WERI-Rb-1 (cell line): Measurements from ENCODE around the gene GAB4.

Experiments used
- DNase-seq: peaks from one replicate; pipeline ENCODE4 v3.0.0-alpha.2; 2020
- H3K27ac ChIP-seq: fragments of 250-450 bp; sonication (Bioruptor Pico); 2 replicates; pipeline ENCODE4 v1.5.1; 2020; ENCODE audit warnings: mild to moderate bottlenecking, moderate library complexity
- H3K27me3 ChIP-seq: fragments of 250-450 bp; sonication (Bioruptor Pico); 2 replicates; pipeline ENCODE4 v1.5.1; 2021; ENCODE audit warnings: mild to moderate bottlenecking, low read depth, moderate library complexity; ENCODE audit not compliant: insufficient read depth, severe bottlenecking
- H3K36me3 ChIP-seq: fragments of 250-450 bp; sonication (Bioruptor Pico); 2 replicates; pipeline ENCODE4 v1.5.1; 2020; ENCODE audit warnings: mild to moderate bottlenecking, moderate library complexity
- H3K4me3 ChIP-seq: 2 replicates; pipeline ENCODE4 v1.5.1; 2011; ENCODE audit warnings: low read depth, mild to moderate bottlenecking, control low read depth, low read length
- H3K9me3 ChIP-seq: fragments of 250-450 bp; sonication (Bioruptor Pico); 2 replicates; pipeline ENCODE4 v1.5.1; 2021; ENCODE audit warnings: mild to moderate bottlenecking, moderate library complexity; ENCODE audit not compliant: severe bottlenecking
- CTCF ChIP-seq: IDR thresholded peaks from 2 replicates; pipeline ENCODE4 v1.5.1; 2011; ENCODE audit warnings: low read depth, mild to moderate bottlenecking, control low read depth, inconsistent platforms, low read length

Gene GAB4

DNA sequence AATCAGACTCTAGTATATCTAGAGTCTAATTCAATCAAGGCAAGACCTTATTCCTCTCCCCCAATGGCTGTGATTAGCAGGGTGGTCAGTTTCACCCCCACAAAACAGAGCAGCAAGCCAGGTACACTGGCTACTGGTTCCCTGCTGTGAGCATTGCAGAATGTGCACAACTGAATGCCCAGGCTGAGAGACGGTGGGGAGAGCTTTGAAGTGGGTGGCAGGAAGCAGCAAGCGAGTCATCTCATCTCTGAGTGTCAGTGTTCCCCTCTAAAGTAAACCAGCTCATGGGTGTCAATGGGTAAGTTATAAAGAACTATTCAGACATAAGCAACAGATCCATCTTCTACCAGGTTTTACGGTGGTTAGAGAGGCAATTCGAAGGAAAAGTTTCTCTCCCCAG is 37.6 kb downstream of the GAB4 start:
- no peak for DNase-seq
- no peaks in the 10 kb centered on the region for H3K36me3 ChIP-seq
- no peaks in the 10 kb centered on the region for H3K9me3 ChIP-seq
- H3K4me3 ChIP-seq = no peak overlapping the region
- H3K27me3 ChIP-seq = peaks cover 88% of the 10 kb centered on the region
- no peak for TF ChIP-seq CTCF
- no peak overlapping the region for H3K27ac ChIP-seq

DNA sequence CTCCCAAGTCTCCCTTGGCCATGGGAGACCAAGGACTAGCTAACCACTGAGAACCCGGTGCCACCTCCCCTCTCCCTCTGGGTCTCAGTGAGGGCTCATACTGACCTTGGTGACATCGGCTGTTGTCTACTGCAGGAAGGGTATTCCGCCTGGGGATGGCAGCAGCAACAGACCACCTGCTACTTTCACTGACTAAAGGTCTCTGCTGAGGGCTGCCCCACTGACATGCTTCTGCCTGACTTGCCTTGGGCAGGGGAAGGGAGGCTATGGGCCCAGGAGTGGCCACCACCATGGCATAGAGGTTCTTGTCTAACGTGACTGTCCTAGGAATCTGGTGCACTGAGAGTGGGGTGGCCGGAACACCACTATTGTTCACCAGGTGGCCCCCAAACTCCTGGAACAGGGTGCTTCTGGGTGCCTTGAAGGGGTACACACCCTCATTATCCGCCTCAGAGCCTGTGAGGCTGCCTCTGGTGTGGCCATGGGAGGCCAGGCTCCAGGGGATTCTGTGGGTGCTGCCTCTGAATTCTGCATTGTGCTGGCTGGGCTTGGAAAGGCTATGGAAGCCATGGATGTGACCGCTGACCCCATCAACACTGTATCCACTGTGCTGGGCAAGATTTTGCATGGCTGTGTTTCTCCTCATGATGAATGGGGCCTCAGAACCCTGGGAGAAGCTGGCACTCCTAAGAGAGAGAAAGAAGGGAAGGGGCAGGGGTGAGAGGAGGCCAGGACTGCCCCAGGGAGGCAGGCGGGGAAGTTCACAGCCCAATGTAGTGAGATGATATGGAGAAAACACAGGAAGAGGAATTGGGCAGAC is 38.3 kb downstream of the GAB4 start:
- no peaks in the 10 kb centered on the region for H3K36me3 ChIP-seq
- H3K9me3 ChIP-seq = no peaks in the 10 kb centered on the region
- no peak overlapping the region for H3K4me3 ChIP-seq
- no peak overlapping the region for H3K27ac ChIP-seq
- H3K27me3 ChIP-seq = peaks cover 87% of the 10 kb centered on the region
- DNase-seq = no peak
- no peak for TF ChIP-seq CTCF

DNA sequence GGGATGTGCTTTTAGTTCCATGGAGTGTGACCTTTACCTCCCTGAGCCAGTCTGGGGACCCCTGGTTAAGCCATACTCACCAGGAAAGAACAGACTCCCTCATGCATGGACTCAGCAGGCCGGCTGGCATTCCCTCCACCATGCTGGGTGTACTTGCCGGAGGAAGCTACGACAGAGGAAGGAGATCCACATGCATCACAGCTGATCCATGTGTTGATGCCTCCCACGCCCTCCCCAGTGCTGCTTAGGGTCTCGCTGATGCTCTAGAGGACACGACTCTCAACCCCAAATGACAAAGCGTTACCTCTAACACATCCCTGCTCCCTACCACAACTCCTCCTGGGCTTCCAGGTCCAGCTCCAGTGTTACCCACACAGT is 39.8 kb downstream of the GAB4 start:
- Histone ChIP-seq H3K27ac (no peak overlapping the region), H3K27me3 (peaks cover 88% of the 10 kb centered on the region), H3K4me3 (no peak overlapping the region), H3K36me3 (no peaks in the 10 kb centered on the region), H3K9me3 (no peaks in the 10 kb centered on the region)
- no peak for DNase-seq
- TF ChIP-seq CTCF = no peak

- Histone ChIP-seq H3K4me3 (no peak overlapping the region), H3K27ac (no peak overlapping the region), H3K36me3 (no peaks in the 10 kb centered on the region), H3K27me3 (peaks cover 90% of the 10 kb centered on the region), H3K9me3 (no peaks in the 10 kb centered on the region)
- no peak for DNase-seq
- no peak for TF ChIP-seq CTCF
These were observed 40.4 kb downstream of the GAB4 start for GRCh38 chr22:16967453-16968217.

DNA sequence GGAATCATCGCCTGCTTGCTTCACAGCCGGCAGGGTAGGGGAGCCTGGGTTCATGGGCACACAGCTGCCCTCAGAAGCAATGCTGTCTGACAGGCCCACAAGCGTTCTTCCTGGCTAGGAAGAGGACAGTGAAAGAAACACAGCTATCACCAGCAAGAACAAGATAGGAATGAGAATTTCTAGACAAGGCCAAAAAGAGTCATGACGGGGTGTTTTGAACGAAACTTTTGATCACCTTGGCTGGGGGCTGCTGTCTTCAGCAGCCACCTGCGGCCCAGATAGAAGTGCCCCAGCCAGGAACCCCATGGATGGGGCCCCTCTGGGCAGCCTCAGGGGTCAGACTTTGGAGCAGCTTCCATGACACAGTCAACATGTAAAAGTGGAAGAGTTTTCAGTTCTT is 41.8 kb downstream of the GAB4 start:
- Histone ChIP-seq H3K27ac (no peak overlapping the region), H3K36me3 (no peaks in the 10 kb centered on the region), H3K4me3 (no peak overlapping the region), H3K27me3 (peaks cover 91% of the 10 kb centered on the region), H3K9me3 (no peaks in the 10 kb centered on the region)
- no peak for TF ChIP-seq CTCF
- DNase-seq = no peak
